Measurements from ENCODE around the gene RGS19.

The RGS19 gene

DNA sequence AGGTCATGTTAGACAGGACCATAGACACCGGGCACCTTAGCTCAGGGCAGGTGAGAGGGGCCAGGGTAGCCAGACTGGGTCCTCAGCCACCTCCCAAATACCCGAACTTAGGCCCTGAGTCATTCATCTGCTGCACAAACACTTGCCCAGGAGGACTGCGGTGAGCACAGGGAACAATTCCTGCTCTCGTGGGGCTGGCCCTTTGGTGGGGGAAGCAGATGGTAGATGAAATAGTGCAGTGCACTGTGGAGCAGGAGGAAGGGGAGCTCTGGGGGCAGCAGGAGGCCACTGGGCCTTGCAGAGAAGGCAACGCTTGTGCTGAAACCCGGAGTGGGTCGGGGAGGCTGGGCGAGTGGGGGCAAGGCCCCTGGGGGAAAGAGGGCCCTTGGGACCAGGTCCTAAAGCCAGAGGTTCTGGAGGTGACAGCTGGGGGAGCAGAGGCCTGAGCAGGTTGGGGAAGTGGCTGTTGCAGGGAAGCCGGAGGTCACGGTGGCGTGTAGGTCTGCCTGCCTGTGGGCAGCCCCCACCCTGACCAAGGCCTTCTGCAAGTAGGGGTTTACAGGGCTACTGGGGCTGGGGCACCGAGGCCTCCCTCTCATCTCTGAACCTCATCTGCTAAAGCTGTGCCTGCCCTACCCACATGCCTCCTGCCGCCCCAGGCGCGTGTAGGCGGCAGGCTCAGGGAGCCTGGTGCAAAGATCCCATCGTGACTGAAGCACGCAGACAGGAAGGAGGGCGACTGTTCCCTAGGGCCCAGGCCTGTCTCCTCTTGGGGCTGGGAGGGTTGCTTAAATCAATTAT is 32.7 kb upstream of the RGS19 start:
- no peak for DNase-seq (ENCODE audit: low read depth)
- H3K4me3 ChIP-seq (ENCODE audit: low read depth, low read length): no peak overlapping the region
- TF ChIP-seq, protein P1, sequence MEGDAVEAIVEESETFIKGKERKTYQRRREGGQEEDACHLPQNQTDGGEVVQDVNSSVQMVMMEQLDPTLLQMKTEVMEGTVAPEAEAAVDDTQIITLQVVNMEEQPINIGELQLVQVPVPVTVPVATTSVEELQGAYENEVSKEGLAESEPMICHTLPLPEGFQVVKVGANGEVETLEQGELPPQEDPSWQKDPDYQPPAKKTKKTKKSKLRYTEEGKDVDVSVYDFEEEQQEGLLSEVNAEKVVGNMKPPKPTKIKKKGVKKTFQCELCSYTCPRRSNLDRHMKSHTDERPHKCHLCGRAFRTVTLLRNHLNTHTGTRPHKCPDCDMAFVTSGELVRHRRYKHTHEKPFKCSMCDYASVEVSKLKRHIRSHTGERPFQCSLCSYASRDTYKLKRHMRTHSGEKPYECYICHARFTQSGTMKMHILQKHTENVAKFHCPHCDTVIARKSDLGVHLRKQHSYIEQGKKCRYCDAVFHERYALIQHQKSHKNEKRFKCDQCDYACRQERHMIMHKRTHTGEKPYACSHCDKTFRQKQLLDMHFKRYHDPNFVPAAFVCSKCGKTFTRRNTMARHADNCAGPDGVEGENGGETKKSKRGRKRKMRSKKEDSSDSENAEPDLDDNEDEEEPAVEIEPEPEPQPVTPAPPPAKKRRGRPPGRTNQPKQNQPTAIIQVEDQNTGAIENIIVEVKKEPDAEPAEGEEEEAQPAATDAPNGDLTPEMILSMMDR (conservative IDR thresholded peaks at IDR 0.05; ENCODE audit: low read depth, low read length): no peak

DNA sequence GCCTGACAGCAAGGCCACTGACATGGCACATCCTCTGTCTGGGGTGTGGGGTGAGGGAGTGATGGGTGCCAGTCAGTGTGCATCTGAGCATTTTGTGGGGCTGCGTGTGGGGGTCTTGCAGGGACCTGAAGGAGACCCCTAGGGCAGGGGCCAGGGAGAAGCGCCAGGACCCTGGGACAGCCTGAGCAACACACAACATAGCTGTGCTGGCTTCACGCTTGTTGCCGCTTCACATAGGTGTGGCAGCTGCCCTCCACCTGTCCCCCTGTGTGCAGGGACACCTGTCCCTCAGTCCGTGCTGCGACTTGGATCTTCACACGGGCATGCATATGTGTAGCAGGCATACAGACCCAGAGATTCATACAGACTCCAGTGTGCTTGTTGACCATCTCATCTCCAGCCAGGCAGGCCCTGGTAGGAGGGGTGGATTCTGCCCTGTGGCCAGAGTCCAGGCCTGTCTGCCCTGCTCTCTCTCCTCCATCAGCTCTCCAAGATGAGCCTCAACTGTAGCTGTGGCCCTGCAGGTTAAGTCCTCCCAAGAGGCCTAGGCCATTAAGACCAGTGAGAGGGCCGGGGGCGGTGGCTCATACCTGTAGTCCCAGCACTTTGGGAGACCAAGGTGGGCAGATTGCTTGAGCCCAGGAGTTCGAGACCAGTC is 31.2 kb upstream of the RGS19 start:
- DNase-seq (ENCODE audit: low read depth): no peak

DNA sequence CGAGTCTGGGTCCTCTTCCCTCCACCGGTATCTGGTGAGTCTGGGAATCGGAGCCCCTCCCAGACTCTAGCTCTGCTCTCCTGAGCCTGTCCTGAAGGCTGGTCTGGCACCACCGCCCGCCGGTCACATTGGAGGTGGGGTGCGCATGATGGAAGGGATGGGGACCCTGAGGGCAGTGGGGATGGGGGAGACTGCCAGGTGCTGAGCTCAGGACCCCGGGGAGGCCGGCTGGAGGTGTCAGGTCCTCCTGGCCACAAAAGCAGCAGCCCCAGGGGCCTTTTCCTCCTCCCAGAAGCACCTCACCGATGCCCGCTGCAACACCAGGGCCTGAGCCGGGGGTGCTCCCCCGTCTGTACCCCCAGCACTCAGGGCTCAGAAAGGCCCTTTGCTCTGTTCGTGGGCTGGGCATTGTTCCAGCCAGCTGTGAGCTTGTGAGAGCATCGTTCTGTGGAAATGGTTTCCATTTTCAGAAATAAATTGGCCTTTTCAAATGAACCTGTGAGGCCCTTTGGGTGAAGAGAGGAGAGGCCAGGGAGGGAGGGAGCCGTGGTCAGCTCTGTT is 30.6 kb upstream of the RGS19 start:
- DNase-seq (ENCODE audit: low read depth): no peak
- H3K4me3 ChIP-seq (ENCODE audit: low read depth, low read length): no peak overlapping the region
- TF ChIP-seq, protein P1 (conservative IDR thresholded peaks at IDR 0.05; ENCODE audit: low read depth, low read length): no peak

More for the DNA sequence above, 31.2 kb upstream of the RGS19 start:
- no peak overlapping the region for H3K4me3 ChIP-seq (ENCODE audit: low read depth, low read length)
- TF ChIP-seq, protein P1 (conservative IDR thresholded peaks at IDR 0.05; ENCODE audit: low read depth, low read length): no peak

DNA sequence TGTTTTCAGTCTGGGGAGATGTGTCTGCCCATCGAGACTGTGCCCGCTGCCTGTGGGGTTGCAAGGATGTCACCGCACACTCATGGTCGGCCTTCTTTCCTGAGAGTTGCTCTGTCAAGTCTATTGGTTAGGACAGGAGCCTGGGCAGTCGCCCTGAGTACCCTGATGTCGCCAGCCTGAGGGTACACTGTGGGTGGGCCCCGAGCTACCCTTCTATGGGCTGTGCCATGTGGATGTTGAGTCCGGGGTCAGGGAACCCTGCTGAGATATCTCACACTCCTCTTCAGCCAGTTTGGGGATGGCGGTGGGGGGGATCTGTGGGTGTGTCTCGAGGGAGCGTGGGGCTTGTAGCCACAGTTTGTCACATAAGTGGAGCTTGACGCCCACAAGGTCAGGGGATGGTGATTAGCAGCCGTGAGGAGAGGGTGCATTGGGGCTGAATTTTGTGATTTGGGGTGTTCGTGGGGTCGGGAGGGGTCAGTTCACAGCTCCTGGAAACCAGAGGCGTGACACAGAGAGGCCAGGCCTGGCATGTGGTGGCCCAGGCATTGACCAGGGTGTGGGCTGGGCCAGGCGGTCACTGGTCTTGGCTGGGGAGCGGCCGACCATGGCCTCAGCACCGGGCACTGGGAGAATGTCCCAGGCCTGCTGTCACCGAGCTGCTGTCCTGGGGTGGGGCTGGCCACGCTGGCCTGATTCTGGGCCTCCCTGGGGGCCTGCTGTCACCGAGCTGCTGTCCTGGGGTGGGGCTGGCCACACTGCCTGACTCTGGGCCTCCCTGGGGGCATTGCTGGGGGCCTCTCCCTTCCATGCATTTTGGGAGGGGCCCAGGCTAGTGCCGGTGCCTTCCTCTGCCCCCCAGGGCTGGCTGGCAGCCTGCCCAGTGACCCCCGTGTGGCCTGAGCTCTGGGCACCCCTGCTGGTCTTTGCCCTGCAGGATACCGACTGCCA is 29.7 kb upstream of the RGS19 start:
- TF ChIP-seq, protein P1 (conservative IDR thresholded peaks at IDR 0.05; ENCODE audit: low read depth, low read length): no peak
- no peak overlapping the region for H3K4me3 ChIP-seq (ENCODE audit: low read depth, low read length)
- no peak for DNase-seq (ENCODE audit: low read depth)

DNA sequence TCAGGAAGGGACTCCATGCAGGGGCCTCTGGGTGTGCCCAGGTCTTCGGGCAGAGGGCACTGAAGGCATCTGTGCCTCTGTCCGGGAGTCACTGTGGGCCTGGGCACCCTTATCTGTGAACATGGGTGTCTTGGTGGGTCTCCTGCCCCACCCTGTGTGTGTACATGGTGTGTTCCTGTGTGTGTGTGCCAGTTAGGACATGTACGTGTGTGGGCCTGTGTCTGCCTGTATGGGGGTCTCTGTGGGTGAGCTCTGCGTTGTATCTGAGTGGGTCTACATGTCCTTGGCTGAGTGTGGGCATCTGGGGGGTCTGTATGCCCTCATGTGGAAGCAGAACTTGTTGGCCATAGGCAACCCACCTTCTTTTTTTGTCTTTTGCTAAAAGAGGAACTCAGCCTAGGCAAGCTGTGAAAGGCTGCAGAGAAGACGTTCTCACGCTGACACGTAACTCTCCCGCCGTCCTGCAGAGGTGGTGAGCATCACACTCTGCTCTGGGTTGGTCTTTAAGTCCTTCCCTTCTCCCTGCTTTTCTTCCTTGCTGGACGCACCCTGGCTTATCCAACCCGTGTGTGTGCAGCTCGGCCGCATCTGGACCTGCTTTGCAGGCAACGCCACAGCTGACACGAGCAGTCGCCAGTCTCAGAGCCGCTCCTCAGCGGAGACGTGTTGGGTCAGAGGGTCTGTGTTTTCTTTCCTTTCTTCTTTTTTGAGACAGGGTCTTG is 28.6 kb upstream of the RGS19 start:
- H3K4me3 ChIP-seq (ENCODE audit: low read depth, low read length): no peak overlapping the region

More for the DNA sequence above, 28.6 kb upstream of the RGS19 start:
- TF ChIP-seq, protein P1 (conservative IDR thresholded peaks at IDR 0.05; ENCODE audit: low read depth, low read length): no peak
- no peak for DNase-seq (ENCODE audit: low read depth)
